ENCODE data around the gene TMEM143.

GRCh38 chr19:48315712-48316111, 48.0 kb downstream of the TMEM143 start:
- TF ChIP-seq POLR2AphosphoS5 (IDR thresholded peaks at IDR 0.05), result no peak
- TF ChIP-seq CTCF (IDR thresholded peaks at IDR 0.05 in 8 of 11, conservative IDR thresholded peaks at IDR 0.05 in 3 of 11), result no peak
- no peak for TF ChIP-seq POLR2A (IDR thresholded peaks at IDR 0.05)
